Germinal center (tissue), 1 donor: ENCODE measurements around the gene IL18.
"Not testable (repeated sequence)": the region's sequence is repeated elsewhere in the genome, so short reads cannot be mapped to it uniquely, and the experiment has no call there.

ENCODE experiments used
- DNase-seq: peaks from one replicate; pipeline ENCODE4 v3.0.0; 2012; ENCODE audit warnings: mixed read lengths, low spot score

IL18 gene

DNA sequence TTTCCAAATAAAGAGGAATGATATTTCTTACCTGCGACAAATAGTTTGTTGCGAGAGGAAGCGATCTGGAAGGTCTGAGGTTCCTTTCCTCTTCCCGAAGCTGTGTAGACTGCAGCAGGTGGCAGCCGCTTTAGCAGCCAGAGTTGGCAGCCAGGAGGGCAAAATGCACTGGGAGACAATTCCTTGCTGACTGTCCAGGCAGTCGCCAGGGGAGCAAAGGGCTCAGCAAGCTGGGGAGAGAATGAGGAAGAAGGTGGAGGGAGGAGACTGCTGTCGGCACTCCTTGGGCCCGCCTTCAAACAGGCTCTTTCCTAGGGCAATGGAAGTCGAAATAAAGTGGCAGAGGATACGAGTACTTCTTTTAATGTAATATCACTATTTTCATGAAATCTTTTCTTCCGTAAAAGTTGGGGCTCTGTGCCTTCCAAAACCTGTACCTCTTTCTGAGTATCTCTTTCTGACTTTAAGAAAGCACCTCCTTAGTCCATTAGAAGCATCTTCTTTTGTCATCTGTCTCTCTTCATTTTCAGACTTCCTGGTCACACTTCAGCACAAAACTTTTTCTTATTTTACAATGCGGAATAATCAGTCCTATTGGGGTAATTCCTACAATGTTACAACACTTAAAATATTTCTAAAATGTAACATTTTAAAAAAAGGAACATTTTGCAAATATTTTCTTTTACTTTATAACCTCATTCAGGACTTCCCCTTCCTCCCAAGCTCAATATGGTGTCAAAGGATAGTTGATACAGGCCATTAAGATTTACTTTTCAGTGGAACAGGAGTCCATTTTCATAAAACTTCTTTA is at the start of gene IL18:
Gene IL18, minus strand, starts transcription at position 220 of the 811 bp plus-strand sequence. CDS start 9,041 bp downstream, outside the sequence.
- no peak for DNase-seq

DNA sequence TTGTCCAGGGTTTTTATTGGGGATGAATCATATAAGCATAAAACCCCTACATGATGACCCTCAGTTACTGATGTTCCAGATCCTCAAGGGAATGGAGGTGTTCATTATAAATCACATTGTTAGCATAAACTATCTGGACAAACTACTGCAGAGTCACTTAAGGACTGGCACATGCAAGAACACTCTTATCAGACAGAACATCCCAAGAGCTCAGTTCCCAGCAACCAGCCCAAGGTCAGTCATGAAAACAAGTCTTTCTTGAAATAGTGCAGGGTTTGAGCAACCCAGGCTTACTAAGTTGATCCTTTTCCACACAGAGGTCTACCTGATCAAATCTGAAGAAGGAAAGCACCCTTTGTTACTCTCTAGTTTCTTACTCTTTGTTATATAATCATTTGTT is 48.8 kb upstream of the IL18 start:
- no peak for DNase-seq

DNA sequence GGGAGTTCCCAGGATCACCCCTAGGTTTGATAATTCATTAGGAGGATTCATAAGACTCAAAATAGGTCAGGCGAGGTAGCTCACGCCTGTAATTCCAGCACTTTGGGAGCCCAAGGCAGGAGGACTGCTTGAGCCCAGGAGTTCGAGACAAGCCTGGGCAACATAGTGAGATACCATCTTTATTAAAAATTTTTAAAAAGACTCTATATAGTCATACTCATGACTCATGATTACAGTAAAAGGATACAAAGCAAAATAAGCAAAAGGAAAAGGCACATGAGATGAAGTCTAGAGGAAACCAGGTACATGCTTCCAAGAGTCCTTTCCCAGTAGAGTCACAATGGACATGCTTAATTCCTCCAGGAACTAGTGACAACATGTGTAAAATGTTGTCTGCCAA is 48.4 kb upstream of the IL18 start:
- DNase-seq: no peak

DNA sequence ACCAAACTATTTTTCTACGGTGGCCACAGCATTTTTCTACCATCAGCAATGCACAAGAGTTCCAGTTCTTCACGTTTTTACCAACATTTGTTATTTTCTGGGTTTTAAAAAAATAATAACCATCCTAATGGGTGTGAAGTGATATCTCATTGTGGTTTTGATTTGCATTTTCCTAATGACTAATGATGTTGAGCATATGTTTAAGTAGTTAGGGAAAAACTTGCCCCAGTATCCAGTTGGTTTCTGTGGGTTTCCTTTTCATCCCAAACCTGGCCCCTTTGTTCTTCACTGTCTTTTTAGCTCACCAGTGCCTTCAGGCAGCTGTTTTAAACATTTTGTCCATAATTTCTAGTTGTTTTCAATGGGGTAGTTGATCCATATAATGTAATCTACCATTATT is 47.6 kb upstream of the IL18 start:
- no peak for DNase-seq

DNA sequence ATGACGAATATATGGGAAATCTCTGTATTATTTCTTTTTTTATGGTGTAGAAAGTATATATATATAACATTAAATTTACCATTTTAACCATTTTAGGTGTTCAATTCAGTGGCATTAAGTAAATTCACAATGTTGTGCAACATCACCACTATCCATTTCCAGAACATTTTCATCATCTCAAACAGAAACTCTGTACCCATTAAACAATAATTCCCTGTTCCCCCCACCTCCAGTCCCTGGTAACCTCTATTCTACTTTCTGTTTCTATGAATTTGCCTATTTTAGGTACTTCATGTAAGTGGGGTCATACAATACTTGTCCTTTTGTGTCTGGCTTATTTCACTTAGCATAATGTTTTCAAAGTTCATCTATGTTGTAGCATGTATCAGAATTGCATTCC is 47.0 kb upstream of the IL18 start:
- DNase-seq: no peak

DNA sequence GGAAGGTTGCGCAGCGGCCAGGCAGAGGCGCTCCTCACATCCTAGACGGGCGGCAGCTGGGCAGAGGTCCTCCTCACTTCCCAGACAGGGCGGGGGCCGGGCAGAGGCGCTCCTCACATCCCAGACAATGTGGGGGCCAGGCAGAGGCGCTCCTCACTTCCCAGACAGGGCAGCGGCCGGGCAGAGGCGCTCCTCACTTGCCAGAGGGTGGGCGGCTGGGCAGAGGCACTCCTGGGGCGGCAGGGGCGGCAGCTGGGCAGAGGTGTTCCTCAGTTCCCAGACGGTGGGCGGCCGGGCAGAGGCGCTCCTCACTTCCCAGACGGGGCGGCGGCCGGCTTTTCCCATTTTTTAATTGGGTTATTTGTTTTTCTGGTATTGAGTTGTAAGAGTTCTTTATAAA is 42.2 kb upstream of the IL18 start:
- DNase-seq: no peak

DNA sequence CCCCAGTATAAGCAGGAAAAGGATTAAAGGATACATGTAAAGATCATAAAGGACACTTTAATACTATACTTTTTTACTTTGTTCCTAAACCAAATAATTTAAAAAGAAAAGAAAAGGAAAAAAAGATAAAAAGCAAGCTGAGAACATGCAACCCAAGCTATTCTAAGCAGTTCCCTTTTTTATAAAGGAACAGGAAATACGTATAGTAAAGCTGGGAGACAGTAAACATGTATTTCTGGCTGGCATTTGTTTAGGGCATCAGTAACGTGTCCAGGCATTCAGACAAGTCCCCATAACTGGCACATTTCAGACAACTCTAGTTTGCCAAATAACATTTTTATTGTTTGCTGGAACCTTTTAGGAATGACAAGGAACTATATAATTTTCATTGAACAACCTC is 36.4 kb upstream of the IL18 start:
- no peak for DNase-seq

DNA sequence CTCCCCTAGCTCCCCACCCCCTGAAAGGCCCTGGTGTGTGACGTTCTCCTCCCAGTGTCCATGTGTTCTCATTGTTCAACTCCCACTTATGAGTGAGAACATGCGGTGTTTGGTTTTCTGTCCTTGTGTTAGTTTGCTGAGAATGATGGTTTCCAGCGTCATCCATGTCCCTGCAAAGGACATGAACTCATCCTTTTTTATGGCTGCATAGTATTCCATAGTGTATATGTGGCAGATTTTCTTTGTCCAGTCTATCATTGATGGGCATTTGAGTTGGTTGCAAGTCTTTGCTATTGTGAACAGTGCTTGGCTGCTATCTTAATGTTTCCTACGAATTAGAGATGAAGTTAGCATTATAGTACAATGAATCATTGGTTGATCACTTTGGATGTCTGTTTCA is 35.2 kb upstream of the IL18 start:
- not testable (repeated sequence) for DNase-seq

DNA sequence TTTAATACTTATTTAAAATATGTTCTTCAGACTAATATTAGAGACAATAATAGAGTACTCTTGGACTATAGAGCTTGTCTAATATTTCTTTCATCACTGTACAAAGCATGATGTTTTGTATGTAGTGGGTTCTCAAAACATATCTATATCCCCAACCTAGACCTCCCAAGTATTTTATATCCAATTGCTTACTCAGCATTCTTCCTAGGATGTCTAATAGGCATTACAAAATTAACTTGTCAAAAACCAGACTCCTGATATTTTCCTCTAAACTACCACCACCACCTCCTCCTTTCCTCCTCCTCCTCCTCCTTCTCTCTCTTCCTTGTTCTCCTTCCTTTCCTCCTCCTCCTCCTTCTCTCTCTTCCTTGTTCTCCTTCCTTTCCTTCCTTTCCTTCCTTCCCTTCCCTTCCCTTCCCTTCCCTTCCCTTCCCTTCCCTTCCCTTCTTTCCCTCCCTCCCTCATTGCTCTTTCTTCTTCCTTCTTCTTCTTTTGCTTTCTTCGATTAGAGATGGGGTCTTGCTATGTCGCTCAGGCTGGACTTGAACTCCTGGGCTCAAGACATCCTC is 32.7 kb upstream of the IL18 start:
- no peak for DNase-seq

DNA sequence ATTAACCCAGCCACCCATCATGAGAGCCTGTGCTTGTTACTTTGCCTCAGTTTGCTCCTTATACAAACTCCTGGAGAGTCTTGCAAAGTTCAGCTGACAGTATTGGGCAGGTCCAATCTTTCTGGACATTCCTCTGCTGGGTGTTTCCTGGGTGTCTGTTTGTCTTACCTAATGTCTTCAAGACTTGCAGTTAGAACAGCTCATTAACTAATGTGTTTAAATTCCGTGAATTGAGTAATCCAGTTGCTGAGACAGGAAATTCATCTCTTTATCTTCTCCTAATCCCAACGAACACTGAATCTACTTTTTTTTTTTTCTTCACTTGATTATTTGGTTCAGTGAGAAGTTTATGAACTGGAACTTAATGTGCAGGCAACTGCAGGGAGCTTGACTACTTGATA is 32.1 kb upstream of the IL18 start:
- no peak for DNase-seq

DNA sequence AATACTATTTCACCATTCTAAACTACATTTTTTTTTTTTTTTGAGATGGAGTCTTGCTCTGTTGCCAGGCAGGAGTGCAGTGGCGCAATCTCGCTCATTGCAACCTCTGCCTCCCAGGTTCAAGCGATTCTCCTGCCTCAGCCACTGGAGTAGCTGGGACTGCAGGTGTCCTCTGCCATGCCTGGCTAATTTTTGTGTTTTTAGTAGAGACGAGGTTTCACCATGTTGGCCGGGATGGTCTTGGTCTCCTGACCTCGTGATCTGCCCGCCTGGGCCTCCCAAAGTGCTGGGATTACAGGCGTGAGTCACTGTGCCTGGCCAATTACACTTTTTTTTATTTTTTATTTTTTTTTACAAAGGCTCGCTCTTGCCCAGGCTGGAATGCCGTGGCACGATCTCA is 31.2 kb upstream of the IL18 start:
- DNase-seq: not testable (repeated sequence)

DNA sequence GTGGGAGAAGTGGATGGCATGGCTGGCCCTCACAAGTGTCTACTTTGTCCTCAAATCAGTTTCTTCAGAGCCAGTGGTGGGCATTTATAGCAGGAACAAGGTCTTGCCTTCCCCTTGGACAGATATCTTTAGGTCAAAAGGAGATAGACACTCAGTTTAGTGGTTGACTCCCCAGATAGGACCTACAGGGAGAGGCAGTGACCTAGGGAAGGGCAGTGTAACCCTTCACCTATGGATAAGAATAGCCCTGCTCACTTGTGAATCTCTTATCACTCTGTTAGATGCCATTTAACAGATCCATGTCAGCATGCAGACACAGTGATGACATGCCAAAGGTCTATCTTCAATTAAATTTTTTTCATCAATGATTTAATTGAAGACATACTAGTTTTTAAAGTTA is 22.4 kb upstream of the IL18 start:
- no peak for DNase-seq

DNA sequence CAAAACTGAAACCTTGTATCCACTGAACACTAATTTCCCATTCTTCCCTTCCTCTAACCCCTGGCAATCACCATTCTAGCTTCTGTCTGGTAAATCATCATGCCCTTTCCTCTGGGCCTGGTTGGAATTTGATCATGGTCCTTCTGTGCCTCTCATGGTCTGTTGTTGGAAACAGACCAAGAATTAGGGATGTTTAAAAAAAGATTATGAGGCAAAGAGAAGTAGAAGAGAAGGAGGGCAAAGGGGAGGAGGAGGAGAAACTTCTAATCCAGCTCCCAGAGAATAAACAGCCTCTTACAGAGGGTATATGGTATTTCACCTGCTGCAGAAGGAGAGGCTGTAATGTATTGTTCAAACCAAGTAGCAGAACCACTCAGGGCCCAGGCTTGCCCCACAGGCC is 22.0 kb upstream of the IL18 start:
- DNase-seq: no peak

DNA sequence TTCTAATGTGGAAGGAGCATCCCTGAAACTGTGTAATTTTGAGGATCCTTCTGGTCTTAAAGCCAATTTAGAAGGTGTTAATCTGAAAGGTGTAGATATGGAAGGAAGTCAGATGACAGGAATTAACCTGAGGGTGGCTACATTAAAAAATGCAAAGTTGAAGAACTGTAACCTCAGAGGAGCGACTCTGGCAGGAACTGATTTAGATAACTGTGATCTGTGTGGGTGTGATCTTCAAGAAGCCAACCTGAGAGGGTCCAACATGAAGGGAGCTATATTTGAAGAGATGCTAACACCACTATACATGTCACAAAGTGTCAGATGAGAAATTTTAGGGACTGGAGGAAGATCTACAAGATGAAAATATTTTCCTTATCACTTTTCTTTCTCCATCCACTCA is 19.0 kb upstream of the IL18 start:
- DNase-seq: no peak

DNA sequence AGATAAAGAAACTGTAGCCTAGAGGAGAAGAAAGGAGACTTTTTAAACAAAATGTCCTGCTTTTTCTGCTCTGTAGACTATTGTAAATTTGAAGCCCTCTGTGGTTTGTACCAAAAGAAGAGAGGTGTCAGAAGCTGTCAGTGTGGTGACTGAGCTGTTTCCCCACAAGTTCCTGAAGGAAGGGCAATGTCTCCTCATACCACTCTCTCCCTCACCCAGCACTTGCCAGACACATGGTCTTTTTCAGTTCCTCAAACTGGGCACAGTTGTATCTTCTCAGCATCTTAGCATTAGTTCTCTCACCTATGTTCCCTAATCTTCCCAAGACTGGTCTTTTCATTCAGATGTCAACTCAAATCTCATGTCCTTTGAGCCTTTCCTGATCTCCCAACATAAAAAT is 15.7 kb upstream of the IL18 start:
- DNase-seq: no peak

DNA sequence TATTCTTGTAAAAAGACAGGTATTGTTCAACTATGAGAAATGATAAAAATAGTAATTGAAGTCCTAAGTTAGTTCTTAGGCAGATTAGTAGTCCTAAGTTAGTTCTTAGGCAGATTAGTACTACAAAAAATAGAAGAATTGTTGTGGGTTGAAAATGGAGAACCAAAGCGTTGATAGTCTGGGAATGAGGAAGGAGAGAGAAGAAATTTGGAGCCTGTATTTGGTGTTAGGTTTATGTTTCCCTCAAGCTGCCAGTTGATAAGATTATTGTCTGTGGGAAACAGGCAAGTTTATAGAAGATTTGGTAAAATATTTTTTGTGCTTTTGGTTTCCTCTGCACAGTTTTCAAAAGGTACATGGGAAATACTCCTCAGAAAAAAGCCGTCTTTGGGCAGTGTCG is 15.0 kb upstream of the IL18 start:
- no peak for DNase-seq

DNA sequence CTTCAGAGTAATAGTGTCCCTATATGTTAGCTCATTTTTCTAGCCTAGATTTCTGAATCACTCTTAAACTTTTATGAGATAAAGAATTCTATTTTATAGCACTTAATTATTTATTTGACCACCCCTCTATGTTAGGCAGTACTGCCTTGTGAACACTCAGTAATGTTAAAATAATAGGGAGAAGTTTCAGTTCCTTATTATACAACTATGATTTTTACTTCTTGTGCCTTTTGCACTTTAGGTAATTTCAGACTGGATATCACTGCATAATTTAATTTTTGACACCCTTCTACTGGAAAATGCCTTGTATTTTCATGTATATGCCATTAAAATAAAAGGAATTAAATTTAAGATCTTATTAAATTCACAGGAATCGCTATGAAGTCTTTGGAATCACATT is 14.5 kb upstream of the IL18 start:
- no peak for DNase-seq

DNA sequence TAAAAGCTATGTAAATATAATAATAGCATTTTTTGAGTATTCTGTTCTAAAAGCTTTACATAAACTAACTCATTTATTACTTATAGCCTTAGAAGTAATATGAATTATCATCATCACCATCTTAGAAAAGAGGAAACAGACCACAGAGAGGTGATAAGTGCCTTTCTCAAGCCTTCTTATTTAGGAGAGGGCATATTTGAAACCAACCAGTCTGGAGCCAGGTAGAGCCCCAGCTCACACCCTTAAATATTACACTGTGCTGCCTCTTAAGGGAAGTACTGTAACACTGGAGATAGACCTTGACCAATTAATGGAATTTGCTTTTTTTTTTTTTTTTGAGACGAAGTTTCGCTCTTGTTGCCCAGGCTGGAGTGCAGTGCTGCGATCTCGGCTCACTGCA is 13.7 kb upstream of the IL18 start:
- no peak for DNase-seq

DNA sequence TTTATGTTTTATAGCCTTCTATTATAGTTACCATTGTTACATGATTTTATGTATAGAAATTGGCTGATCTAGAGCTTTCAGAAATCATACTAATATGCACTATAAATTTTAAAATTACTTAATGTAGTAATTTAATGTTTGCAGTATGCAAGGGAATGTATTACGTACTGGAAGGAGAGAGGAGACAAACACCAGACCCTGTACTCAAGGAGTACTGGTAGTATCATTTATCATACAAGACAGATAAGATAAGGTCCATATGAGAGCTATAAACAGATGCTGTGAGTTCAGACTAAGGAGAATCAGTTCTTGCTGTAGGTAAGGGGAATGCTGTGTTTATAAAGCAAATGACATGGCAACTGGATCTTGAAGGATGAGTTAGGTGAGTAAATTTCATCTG is 12.2 kb upstream of the IL18 start:
- no peak for DNase-seq

DNA sequence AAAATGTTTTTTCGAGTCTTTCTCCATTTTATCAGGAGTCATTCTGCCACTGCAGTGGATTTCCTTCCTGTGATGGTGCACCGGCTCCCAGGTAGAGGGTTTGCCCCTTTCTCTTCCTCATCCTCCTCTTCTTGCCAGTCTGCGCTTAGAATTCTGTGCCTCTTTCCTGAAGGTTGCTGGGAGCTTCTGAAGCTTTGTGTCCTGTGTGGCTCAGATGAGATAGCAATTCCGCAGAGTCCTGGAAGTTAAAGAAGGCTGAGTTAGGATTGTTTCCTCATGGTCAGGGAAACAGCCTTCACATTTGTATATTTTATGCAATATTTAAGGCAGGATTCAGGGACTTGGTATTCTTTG is 11.7 kb upstream of the IL18 start:
- DNase-seq: no peak

DNA sequence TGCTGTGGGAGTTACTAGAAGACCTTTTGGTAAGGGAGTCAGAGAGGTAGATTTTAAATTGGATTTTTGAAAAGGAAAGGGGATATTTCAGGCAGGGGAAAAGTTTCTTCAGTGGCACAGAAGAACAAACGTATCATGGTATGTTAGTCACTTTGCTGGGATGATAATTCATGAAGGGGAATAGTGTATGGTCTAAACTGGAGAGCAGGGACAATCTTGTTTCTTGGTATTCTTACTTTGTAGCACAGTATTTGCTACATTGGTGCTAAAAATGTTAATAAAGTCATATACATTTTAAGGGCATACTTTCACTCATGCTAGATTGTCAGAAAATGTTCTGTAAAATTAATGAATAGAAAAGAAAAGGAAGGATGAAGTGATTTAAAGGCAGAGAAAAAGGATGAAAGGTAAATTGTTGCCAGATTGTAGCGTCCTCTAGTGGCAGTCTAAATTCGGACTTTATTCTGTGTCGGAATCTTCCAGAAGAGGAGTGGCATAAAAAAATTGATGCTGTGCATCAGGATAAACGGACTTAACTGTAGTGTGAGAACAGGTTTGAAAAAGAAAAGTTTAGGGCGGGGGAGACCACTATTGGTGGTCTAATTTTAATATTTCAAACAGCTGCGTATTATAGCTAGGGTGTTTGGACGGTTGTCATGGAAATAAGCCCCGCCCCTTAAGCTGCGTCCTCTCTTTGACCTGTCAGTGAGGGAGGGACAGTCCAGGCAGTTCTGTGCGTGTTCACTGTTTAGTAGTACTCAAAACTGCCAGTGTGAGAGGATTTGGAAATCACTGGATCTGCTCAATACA is 11.1 kb upstream of the IL18 start, which contains the start of gene BCO2:
Gene BCO2, plus strand, starts transcription at position 724 of the 810 bp plus-strand sequence. CDS start 90 bp downstream, outside the sequence.
- peak; percentile 15 for DNase-seq

DNA sequence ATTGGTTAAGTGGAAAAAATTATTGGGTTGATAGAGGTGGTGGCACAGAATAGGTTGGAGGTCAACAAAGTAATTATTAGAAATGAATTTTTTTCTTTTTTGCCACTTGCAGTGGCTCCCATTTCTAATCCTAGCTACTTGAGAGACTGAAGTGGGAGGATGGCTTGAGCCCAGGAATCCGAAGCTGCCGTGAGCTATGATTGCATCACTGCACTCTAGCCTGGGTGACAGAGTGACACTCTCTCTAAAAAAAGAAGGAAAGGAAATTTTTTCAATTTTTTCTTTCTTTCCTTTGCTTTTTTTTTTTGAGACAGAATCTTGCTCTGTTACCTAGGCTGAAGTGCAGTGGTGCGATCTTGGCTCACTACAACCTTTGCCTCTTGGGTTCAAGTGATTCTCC is 9.3 kb upstream of the IL18 start:
- no peak for DNase-seq

DNA sequence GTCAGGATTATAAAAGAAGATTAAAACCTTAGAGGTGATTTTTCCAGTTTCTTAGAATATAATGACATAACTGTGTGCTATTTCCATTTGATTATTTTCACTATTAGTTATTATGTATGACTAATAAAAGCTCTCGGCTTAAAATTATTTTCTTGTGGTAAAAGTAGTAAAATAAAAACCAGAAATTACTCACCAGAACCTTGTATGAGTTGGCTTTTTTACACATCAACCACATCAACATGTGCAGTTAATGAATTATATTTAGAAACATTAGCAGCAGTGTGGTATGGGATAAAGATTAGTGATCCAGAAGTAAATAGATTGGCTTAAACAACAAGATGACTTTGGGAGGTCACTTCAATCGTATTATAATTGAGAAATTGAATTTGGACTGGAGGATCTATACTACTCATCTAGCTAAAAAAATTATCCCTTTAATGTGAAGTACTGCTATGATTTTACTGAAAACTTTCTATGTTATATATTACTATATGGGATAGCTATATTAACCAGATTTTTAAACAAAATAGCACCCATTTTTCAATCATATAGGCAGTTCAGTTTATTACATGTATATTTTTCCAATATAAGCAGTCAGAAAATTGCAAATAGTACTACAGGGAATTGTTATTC is 8.6 kb upstream of the IL18 start:
- DNase-seq: no peak
